ENCODE measurements around the gene PSMB1. TPM values are rescaled to one million over a fixed set of nuclear protein-coding genes. Genes with fewer than 3 reads are reported as not detected.
A peak's percentile ranks its signal among the peaks of the same experiment; 100 is the strongest.
"Not testable (repeated sequence)": the region's sequence is repeated elsewhere in the genome, so short reads cannot be mapped to it uniquely, and the experiment has no call there.

Gene PSMB1
- total RNA-seq, 1 donor from 2014 or later, result 152 TPM

DNA sequence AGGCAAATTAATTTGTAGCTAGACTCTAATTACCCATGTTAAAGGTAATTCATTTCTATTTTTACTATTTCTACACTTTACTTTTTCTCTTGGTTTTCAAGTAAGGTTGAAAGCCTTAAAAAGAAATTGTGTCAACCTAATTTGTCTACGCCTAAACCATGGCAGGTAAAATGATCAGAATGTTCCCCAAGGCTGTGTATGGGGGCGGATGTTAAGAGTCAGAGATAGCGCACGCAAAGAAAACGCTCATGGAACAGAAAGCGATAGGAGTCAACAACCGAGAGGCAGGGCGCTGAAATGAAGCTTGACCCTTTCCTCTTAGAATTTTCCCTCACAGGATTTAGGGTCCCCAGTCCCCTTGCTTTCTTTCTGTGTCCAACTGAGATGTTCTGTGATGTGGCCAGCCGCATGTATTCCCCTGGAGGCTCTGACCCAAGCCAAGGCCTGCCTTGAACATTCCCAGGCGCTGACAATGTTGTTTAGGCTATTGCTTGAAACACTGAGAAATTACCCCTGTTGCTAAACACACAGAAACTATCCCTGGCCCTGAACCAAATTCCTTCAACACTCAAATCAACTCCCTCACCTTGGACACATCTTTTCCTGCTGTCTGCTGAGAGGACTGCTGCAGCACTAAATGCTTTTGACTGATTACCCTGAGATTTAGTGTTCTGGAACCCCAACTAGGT lies 10.9 kb downstream of the PSMB1 start:
- intact Hi-C loops (cut with DNase I), result no loop called here

DNA sequence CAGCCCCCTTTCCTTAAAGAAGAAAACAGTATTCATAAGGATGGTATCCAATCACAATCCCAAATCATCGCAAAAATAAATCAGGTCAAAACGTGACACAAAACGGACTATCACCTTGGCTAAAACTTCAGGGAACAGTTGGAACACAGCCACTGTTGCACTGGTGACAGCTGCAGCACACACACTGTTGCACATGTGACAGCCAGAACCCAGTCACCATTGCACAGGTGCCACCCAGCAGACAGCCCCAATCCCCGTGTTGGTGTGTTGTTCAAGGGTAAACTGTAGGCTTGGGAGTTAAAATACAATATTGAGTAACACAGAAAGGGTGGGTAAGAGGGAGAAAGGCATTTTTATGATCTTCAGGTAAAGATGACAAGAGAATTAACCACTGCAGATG lies 15.8 kb downstream of the PSMB1 start:
- ATAC-seq (no peak), DNase-seq (ENCODE audit: missing footprints) (no peak)
- intact Hi-C loops (cut with DNase I), result loop anchor here (10.0 kb wide), 1 partner anchor 1583 kb away; no protein-coding TSS in a partner anchor

More for the DNA sequence above, 10.9 kb downstream of the PSMB1 start:
- ATAC-seq (no peak), DNase-seq (ENCODE audit: missing footprints) (no peak)

DNA sequence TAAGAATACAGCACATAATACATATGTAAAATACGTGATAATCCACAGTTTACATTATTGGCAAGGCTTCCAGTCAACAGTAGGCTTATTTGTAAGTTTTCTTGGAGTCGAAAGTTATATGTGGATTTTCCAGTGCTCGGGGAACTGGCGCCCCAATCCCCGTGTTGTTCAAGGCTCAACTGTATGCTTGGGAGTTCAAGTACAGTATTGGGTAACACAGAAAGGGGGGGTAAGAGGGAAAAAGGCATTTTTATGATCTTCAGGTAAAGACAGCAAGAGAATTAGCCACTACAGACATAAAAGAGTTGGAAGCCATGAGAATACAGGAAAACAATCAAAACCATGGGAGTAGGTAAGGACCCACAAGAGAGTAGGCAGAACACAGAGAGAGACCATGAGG lies 16.4 kb downstream of the PSMB1 start:
- ATAC-seq (no peak), DNase-seq (ENCODE audit: missing footprints) (no peak)
- intact Hi-C loops (cut with DNase I), result loop anchor here (10.0 kb wide), 1 partner anchor 1582 kb away; no protein-coding TSS in a partner anchor

DNA sequence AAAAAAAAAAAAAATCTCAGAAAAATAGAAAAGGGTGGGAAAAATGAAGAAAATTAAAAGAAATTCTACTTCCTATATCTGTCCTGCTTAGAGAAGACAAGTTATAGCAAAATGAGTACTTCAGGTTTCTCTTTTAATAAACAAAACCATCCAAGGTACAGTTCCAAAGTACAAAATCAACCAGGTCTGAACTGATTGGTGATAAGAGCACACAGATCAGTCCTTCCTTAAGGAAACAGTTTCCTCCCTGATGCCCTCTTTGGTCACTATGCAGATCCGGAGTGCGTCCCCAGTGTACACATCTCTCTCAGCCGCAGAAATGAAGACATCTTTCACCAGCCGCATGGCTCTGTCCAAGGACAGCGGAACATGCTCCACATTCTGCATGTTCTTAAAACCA lies 18.1 kb downstream of the PSMB1 start:
- DNase-seq (ENCODE audit: missing footprints) (no peak), ATAC-seq (no peak)
- intact Hi-C loops (cut with DNase I), result loop anchor here (10.0 kb wide), 1 partner anchor 1580 kb away; no protein-coding TSS in a partner anchor

DNA sequence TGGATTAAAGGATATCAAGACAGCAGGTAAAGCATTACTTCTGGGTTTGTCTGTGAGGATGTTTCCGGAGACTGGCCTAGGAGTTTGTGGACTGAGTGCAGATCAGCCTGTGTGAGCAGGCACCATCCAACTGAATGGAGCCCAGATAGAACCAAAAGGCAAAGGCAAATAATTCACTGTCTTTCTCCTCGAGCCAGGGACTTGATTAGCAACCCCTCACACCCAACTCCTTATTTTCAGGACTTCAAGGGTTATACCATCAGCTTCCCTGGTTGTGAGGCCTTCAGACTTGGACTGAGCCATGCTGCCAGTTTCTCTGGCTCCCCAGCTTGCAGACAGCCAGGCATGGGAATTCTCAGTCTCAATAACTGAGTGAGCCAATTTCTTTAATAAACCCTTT lies 19.3 kb downstream of the PSMB1 start:
- intact Hi-C loops (cut with DNase I), result loop anchor here (10.0 kb wide), 1 partner anchor 1579 kb away; no protein-coding TSS in a partner anchor
- no peak for ATAC-seq

DNA sequence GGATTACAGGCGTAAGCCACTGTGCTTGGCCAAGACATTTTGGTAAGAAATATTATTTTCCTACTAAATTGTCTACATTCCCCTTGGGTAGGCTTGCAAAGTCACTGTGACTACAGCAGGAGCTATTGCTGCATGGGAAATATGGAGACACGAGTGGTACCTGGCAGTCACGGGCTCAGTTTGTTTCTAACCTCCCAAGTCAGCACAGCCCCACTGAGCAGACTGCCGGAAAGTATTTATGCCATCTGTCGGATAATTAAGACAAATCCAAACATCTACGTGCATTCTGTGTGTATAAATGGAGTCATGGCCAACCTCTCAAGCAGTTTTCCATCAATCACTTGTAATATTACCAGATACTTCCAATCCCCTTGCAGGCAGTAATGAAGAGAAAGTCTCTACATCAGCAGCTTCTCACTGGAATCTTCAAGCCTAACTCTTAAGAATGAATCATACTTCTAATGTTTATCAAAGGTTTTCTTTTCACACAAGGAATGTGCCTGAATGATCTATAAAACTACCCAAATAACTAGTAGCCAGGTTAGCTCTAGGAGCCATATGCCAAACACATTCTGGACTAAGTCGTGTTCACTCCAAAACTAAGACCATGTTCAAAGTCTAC lies 20.1 kb downstream of the PSMB1 start:
- ATAC-seq (no peak), DNase-seq (ENCODE audit: missing footprints) (no peak)
- intact Hi-C loops (cut with DNase I), result loop anchor here (10.0 kb wide), 1 partner anchor 1578 kb away; no protein-coding TSS in a partner anchor

More for the DNA sequence above, 19.3 kb downstream of the PSMB1 start:
- DNase-seq (ENCODE audit: missing footprints), result no peak

DNA sequence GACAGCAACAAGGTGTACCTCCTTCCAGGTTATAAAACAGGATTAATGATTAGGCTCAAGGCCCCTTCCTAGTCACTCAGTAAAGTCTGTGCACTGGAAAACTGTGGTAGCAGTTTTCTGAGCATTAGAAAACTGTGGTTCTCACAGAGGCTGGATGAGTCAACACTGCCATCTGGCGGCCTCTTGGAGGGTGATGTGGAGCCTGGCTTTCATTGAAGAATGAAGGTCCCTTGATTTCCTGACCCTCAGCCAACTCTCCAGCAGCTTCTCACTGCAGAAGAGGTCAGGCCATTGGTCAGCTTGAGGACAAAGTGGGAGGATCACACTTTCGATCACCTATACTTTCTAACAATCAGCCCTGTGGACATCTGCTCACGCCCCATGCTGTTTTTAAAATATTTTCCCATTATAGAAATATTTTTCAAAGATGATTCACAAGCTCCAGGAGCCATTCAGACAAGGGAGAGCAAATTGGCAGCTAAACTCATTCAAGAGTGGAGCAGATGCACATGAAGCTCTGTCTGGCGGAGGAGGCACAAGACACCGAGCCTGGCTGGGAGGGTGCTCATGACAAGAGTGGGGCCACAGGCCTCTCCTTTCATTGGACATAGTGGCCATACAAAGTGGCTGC lies 23.2 kb downstream of the PSMB1 start:
- intact Hi-C loops (cut with DNase I), result loop anchor here (1.0 to 10.0 kb wide), 5 partner anchors 238 to 1575 kb away; partner anchors contain the start of gene DLL1

DNA sequence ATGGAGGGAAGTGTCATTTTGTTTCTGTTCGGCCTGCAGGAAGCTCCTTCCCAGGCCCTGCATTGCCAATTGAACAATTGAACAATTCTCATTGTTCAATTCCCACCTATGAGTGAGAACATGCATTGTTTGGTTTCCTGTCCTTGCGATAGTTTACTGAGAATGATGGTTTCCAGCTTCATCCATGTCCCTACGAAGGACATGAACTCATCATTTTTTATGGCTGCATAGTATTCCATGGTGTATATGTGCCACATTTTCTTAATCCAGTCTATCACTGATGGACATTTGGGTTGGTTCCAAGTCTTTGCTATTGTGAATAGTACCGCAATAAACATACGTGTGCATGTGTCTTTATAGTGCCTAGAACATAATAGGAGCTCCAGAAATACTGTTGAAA lies 25.1 kb downstream of the PSMB1 start:
- DNase-seq (ENCODE audit: missing footprints); ATAC-seq: not testable (repeated sequence)
- intact Hi-C loops (cut with DNase I), result loop anchor here (5.0 kb wide), 2 partner anchors 236 to 571 kb away; partner anchors contain the start of gene DLL1

More for the DNA sequence above, 23.2 kb downstream of the PSMB1 start:
- DNase-seq (ENCODE audit: missing footprints) (peak; percentile 79), ATAC-seq (peak; percentile 81)

DNA sequence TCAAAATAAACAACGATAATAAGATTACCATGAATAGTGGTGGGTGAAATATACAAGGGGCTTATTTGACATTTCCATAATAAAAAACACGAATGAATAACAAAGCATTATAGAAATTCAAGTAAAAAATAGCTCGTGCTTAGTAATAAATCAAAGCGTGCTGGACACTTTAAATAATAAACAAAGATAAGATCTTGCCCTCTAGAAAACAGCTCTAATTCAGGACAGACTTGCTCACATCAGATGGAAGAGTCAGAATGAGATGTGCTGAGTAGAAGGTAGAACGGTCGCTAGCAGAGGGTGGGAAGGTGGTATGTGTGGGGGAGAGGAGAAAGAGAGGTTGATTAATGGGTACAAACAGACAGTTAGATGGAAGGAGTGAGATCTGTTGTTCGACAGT lies 27.3 kb downstream of the PSMB1 start:
- DNase-seq (ENCODE audit: missing footprints) (no peak), ATAC-seq (no peak)
- intact Hi-C loops (cut with DNase I), result loop anchor here (5.0 kb wide), 2 partner anchors 233 to 568 kb away; partner anchors contain the start of gene DLL1

DNA sequence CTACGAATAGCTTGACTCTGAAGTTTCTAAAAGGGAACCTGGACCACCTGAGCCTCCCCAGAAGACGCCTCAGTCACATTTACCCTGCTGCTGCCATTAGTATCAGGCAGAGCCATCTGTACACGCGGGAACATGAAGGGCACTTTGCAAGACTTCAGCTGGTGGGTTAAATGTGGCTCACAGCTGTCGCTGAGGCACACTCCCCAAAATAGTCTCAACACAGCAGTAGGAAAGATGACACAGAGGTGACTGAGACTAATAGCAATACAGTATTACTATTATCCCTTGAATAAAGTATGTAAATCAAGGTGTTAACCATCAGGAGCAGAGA lies 29.0 kb downstream of the PSMB1 start:
- ATAC-seq (peak; percentile 78), DNase-seq (ENCODE audit: missing footprints) (no peak)
- intact Hi-C loops (cut with DNase I), result no loop called here

DNA sequence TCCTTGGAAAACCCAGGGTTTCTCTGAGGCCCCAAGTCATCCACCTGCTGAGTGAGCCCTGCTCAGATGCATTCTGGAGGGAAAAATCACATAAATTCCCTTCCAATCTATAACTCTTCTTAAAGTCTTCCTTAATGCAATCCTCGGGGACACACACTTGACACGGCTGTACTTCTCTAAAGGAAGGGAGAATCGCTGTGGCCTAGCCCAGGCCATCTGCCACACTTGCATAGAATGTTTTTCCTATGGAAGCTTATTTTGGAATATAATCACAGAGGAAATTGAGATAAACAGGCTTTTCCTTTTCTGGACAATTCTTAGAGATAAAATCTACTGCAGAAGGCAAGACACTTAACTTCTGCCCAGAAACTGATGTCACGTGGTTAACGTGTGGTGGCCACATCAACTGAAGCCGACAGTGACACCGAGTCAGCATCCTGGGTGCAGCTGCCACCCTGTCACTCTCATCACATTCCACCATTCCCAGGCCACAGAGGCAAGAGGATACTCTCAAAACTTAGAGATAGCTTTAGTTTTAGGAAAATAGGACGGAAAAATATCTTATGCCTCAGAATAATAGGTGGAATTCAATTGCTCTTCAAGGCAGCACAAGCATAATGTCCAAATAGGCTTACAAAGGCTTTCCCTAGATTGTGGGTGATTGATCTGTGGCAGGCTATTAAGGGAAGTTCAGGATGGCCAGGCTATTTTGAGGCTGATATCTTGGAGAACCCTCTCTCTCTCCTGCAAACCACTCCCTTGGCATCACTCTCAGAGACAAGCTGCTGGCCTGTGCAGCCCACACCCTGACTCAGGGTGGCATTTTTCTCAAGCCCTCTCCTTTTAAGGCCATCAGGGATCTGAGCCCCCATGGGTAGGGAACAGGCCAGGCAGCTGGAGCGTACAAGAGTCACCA lies 29.6 kb downstream of the PSMB1 start:
- DNase-seq (ENCODE audit: missing footprints) (no peak), ATAC-seq (peak; percentile 66)
- intact Hi-C loops (cut with DNase I), result no loop called here

DNA sequence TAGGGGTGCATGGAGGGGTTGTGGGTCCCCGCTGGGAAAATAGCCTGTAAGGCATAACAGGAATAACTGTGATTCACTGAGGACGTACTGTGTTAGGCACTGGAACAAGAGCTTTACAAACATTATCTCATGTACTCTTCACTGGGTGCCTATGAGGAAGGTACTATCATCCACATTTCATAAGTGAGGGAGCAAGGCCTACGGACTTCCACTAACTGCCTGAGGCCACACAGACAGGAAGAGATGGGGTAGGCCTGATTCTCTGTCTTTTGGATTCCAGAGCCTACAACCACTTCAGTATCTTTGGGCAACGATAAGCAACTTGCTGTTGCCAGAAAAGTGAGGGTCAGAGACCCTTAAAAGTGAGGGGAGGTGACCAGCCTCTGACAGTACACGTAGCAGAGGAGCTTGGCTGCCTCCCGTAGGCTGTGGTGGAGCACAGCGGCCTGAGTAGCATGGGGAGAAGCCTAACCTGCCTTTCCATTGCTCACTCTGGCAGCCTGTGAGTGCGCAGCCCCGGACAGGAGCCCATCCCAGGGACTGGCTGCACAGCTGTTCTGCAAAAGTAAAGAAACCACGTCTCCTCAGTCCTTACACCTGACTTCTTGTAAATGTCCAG lies 30.4 kb downstream of the PSMB1 start:
- ATAC-seq (no peak), DNase-seq (ENCODE audit: missing footprints) (no peak)
- intact Hi-C loops (cut with DNase I), result no loop called here

DNA sequence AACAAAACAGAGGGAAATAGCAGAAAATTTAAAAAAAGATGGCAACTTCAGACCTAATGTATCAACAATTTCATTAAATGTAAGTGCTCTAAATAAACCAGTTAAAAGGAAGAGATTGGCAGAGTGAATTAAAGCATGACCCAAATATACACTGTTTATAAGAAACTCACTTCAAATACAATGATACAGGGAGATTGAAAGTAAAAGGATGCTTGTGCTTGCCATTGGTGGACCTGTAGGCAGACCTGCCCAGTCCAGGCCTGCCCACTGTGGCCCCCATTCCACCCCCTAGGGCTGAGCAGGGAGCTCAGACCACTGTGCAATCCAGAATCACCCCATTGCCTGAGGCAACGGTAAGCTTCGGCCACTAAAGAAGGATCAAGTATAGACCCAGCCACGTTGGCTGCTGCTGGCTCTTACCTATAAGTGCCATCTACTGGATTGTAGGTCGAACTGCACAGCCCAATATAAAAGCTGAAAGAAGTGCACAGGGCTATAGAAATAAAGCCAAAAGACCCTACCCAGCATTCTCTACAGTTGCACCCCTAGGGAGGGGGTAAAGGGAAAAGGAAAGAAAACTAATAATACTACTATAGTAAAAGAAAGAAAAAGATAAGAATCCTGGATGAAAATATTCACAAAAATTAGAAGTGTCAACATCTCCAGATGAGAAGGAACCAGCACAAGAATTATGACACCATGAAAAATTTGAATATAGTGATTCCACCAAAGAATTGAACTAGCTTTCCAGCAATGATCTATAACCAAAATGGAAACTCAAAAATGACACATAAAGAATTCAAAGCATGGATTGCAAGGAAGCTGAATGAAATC lies 36.1 kb downstream of the PSMB1 start:
- no peak for DNase-seq (ENCODE audit: missing footprints)
- peak; percentile 71 for ATAC-seq

DNA sequence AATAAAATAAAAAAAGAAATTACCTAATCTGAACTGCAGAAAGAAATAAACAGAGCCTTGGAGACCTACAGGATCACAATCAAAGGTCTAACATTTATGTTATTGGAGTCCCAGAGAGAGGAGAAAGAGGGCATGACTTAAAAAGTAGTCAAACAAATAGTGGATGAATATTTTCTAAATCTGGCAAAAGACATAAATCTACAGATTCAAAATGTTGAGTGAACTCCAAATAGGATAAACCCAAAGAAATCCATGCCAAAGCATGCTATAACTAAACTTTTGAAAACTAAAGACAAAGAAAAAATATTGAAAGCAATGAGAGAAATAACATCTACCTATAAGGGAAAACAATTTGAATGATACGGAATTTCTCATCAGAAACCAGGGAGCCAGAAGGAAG lies 38.2 kb downstream of the PSMB1 start:
- no peak for ATAC-seq
- intact Hi-C loops (cut with DNase I), result loop anchor here (5.0 kb wide), 3 partner anchors 78 to 203 kb away; no protein-coding TSS in a partner anchor
- DNase-seq (ENCODE audit: missing footprints), result no peak

More for the DNA sequence above, 36.1 kb downstream of the PSMB1 start:
- intact Hi-C loops (cut with DNase I), result loop anchor here (5.0 kb wide), 3 partner anchors 80 to 205 kb away; no protein-coding TSS in a partner anchor

DNA sequence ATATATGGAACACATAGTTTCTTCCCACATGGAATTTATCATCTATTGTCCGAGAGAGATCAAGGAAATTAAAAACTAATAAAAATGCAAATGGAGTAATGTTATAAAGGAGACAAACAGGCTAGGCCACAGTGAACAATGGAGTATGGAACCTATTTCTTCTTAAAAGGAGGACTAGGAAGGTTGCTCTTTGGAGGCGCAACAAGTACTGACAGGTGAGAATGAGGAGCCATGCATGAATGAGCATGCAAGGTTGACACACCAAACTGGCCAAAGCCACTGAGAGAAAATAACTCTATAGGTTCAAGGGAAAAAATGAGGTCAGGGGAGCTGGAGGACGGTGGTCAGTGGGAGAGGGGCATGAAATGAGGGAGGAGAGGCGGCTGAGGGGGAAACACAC lies 40.9 kb downstream of the PSMB1 start:
- ATAC-seq (no peak), DNase-seq (ENCODE audit: missing footprints) (no peak)
- intact Hi-C loops (cut with DNase I), result no loop called here

DNA sequence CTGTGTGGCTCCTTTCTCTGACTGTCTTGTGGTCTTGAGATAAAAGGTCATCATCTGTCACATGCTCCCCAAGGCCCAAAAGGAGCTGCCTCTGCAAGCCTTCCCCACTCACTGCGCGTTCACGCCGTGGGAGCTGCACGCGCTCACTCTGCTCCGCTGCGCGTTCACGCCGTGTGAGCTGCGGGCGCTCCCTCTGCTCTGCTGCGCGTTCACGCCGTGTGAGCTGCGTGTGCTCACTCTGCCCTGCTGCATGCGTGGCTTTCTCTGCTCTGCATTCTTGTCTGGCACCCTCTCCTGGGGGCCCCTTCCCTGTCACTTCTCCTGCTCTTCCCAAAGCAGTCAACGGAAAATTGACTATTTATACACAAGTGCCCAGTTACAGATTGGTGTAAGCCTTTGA lies 42.5 kb downstream of the PSMB1 start:
- ATAC-seq (no peak), DNase-seq (ENCODE audit: missing footprints) (no peak)
- intact Hi-C loops (cut with DNase I), result no loop called here

DNA sequence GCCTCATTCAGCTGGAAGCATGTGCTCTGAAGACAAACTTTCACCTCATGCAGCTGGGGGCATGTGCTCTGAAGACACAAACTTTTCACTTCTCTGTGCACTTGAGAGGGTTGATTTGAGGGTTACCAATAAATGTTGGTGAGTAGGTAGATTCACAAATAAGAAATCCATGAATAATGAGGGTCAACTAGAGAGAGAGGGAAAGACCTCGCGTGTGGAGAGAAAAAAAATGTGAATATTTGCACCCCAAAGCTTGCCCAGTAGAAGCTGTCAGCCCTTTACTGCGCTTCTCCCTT lies 43.4 kb downstream of the PSMB1 start:
- intact Hi-C loops (cut with DNase I), result no loop called here
- ATAC-seq (no peak), DNase-seq (ENCODE audit: missing footprints) (no peak)
